HUDEP-2 (cell line): ENCODE data around the gene PRKN.
A peak's percentile ranks its signal among the peaks of the same experiment; 100 is the strongest.

Experiments
- DNase-seq, 76 experiments: peaks; one replicate each; lab custom pipeline; 2025; ENCODE audit not compliant: unreplicated experiment in 76 of 76; lab: John Stamatoyannopoulos, UW

PRKN gene

DNA sequence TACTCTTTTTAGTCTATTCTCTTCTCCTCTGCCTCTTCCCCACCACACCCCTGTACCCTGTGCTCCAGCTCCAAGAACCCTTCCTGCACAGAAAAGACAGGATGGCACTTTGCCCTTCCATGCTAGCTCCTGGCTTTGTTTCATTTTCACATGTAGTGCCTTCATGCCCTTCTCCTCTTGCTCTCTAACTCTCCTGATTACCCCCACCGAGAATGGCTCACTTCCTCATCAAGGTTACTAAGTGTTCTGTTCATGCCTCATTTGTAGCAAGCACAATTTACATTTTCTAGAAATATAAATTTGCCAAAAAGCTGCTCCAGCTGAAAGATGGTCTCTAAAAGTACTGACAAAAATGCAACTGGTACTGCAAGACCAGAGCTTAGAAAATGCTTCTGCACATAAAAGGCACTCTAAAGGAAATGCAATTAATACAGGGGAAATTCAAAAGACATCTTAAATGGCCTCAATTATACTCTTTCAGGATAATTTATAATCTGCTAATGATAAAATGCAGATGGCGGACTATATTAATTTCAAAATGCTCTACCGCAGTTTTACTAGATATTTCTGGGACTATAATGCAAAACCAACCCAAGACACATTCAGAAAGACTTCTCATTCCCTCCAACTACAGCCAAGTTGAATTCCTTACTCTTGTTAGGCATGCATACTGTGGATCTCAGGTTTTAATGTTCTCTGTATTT is 570.2 kb downstream of the PRKN start:
- no peak for DNase-seq

DNA sequence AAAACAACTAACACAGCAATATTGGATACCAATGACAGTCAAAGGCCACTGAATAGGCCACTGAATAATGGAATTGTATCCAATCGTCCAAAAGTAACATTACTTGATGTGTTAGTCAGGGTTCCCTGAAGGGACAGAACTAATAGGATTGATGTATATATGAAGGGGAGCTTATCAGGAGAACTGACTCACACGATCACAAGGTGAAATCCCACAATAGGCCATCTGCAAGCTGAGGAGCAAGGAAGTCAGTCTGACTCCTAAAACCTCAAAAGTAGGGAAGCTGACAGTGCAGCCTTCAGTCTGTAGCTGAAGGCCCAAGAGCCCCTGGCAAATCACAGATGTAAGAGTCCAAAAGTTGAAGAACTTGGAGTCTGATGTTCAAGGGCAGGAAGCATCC is 571.4 kb downstream of the PRKN start:
- no peak for DNase-seq

- DNase-seq, result no peak
Observed at GRCh38 chr6:162154930-162155329, 572.6 kb downstream of the PRKN start.

DNA sequence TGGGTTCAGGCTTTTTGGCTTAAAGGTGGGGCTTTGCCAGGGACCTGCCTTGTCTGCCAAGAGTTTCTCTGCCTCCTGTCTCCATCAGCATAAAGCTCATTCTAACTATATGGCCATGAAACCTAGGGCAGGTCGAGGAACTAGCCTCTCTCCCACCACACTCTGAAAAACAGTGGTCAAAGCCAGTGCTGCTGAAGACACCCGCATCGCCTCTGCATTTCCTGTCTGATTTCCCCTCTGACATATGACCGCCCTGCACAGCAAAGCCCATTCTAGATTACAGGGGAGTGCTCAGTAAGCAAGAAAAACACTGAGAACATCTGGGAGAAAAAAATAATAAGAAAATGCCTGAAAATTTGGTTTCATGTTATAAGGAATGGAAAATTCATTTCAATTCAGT is 573.6 kb downstream of the PRKN start:
- DNase-seq, result no peak

DNA sequence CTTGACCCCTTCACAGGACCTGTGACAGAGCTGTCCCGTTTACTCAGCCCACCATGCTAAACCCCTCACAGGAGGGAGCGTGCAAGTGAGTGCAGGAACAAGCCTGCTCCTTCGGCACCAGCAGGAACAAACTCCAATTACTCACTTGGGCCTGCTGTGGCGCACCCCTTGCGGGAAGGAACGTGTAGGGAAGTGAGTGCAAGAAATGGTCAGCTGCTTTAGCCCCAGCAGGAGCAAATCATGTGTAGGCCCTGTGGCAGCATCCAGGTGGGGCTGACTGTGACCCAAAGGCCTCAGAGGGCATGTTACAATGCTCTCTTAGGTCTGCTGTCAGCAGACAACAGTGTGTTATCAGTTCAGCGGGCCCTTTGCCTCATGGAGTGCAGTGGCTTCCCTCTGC is 574.4 kb downstream of the PRKN start:
- no peak for DNase-seq

- no peak for DNase-seq
Observed at GRCh38 chr6:162151021-162151665, 576.4 kb downstream of the PRKN start.

- no peak for DNase-seq
Observed at GRCh38 chr6:162150295-162150694, 577.3 kb downstream of the PRKN start.

DNA sequence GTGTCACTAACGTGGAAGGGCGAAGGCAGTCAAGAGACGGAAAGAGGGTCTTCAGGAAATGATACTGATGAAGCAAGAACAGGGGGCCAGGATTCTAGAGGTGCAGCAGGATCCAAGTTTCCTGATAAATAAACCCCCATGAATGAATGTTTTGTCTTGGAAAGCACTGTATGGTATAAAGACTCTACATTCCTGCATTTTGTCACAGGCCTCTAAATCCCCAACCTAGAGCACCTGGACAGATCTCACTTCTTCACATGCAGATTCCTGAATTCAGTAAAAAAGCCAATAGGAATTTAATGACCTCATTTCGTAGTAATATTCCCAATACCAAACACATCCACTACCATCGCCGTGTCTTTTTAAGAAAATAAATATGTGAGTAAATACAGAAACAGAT is 577.8 kb downstream of the PRKN start:
- DNase-seq, result no peak

GRCh38 chr6:162147805-162148204 is 579.8 kb downstream of the PRKN start:
- no peak for DNase-seq

GRCh38 chr6:162147281-162147680 is 580.3 kb downstream of the PRKN start:
- no peak for DNase-seq

- DNase-seq, result no peak
Observed at GRCh38 chr6:162140251-162140852, 587.2 kb downstream of the PRKN start.

- DNase-seq, result no peak
Observed at GRCh38 chr6:162125659-162126058, 601.9 kb downstream of the PRKN start.

DNA sequence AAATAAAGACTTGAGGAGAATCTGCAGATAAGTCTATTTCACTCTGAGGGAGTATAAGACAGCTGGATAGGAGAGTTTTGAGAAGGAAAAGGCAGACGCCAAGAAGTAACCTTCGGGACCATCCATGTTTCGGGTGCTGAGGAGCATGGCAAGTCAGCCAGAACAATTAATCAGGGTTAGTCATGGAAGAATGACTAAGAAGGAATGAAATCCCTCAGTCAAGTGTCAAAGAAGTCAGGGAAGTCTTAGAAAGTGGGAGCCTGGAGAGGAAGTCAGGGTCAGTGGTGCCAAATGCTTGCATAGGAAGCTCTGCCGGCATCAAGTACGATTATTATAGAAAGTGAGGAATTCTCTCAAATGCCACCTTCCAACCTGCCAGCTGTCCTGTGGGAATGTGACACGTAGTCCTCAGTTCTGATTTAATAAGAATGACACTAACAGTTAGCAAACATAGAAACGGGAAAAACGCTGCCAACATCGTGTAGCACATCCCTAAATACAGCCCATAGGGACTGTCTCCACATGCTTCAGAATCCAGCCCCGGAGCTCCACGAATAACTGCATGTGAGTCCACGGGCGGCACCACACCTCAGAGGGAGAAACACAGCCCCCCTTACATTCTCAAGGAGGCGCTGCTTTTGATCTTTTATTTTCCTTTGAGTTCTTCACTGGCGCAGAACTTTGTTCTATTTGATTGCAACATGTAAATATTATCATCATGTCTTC is 602.7 kb downstream of the PRKN start:
- DNase-seq, result no peak

GRCh38 chr6:162123797-162124196 is 603.8 kb downstream of the PRKN start:
- no peak for DNase-seq

GRCh38 chr6:162119341-162119740 is 608.2 kb downstream of the PRKN start:
- no peak for DNase-seq

DNA sequence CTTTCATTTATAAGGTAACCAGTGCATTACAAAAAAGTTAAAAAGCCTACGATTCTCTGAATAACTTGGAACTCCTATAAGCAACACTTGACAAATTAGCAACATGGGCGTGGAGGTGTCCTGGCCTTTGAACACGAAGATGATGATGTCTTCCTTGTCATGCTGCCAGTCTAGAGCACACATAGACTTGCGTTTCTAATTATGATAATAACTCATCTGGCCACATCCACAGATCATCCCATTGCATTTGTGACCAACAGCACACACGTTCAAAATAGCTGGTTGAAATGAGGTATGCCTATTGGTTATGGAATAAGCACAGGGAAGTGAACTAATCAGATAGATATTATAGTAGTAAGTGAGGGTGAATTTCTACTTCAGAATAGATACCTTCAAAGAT is 608.9 kb downstream of the PRKN start:
- no peak for DNase-seq

GRCh38 chr6:162116902-162117525 is 610.6 kb downstream of the PRKN start:
- DNase-seq, result no peak

- DNase-seq, result no peak
Observed at GRCh38 chr6:162109480-162110050, 618.0 kb downstream of the PRKN start.

- no peak for DNase-seq
Observed at GRCh38 chr6:162108041-162108440, 619.5 kb downstream of the PRKN start.

GRCh38 chr6:162100096-162100495 is 627.5 kb downstream of the PRKN start:
- no peak for DNase-seq

GRCh38 chr6:162099685-162100084 is 627.9 kb downstream of the PRKN start:
- DNase-seq, result peak in 1 of 76 experiments; percentile 13
